NOMO-1 treated with DMSO at 0.1 percent for 48 hours (cell line): ENCODE results near the gene BUD23.
"Not testable (repeated sequence)": the region's sequence is repeated elsewhere in the genome, so short reads cannot be mapped to it uniquely, and the experiment has no call there.

Source experiments
- DNase-seq: peaks from one replicate; lab custom pipeline; 2025; ENCODE audit not compliant: unreplicated experiment; lab: John Stamatoyannopoulos, UW

BUD23 gene, protein sequence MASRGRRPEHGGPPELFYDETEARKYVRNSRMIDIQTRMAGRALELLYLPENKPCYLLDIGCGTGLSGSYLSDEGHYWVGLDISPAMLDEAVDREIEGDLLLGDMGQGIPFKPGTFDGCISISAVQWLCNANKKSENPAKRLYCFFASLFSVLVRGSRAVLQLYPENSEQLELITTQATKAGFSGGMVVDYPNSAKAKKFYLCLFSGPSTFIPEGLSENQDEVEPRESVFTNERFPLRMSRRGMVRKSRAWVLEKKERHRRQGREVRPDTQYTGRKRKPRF

GRCh38 chr7:73683056-73683787 lies at the start of gene BUD23, which contains the start of gene DNAJC30:
Gene BUD23 (plus strand): TSS chr7:73683597. CDS start chr7:73683626, 29 bp downstream.
Gene DNAJC30 (minus strand): TSS chr7:73683453. CDS start chr7:73683423, 30 bp downstream.
- DNase-seq = peak; percentile 100

- DNase-seq = no peak
These were observed 49.6 kb upstream of the BUD23 start for GRCh38 chr7:73633844-73634243.

- no peak for DNase-seq
These were observed 47.8 kb upstream of the BUD23 start for GRCh38 chr7:73635428-73636200.

DNA sequence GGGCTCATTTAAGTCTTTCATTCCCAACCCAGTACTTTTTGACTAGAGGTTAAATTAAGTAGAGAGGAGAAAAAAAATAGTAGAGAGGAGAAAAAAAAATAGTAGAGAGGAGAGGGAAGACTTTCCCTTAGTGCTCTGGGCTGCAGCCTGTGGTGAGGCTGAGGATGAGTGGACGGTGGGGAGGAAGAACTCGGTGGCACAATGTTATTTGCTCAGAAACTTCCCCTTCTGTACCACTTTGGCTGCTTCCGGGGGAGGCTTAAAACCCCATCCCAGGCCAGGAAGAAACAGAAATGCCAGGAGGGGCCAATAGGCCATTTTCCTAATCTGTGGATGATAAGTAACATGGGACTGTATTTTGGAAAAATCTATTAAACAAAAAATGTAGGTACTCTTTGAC lies 44.5 kb upstream of the BUD23 start:
- no peak for DNase-seq

DNA sequence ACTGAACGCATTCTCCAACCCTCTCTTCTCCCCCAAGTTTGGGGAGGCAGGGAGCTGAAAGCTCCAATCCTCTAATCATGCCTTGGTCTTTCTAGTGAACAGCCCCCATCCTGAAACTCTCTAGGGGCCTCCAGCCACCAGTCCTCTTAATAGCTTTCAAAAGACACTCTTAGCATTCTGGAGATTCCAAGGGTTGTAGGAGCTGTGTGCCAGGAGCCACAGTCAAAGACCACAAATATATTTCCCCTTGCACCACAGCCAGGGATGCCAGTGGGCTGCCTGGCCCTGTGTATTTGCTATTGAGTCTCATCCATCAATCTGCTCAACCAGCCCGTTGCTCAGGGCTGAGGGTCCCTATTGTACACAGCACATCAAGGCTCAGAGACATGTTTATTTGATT lies 40.6 kb upstream of the BUD23 start:
- DNase-seq = no peak

- no peak for DNase-seq
These were observed 38.6 kb upstream of the BUD23 start for GRCh38 chr7:73644688-73645286.

- DNase-seq = peak; percentile 81
These were observed 37.7 kb upstream of the BUD23 start for GRCh38 chr7:73645643-73646174.

DNA sequence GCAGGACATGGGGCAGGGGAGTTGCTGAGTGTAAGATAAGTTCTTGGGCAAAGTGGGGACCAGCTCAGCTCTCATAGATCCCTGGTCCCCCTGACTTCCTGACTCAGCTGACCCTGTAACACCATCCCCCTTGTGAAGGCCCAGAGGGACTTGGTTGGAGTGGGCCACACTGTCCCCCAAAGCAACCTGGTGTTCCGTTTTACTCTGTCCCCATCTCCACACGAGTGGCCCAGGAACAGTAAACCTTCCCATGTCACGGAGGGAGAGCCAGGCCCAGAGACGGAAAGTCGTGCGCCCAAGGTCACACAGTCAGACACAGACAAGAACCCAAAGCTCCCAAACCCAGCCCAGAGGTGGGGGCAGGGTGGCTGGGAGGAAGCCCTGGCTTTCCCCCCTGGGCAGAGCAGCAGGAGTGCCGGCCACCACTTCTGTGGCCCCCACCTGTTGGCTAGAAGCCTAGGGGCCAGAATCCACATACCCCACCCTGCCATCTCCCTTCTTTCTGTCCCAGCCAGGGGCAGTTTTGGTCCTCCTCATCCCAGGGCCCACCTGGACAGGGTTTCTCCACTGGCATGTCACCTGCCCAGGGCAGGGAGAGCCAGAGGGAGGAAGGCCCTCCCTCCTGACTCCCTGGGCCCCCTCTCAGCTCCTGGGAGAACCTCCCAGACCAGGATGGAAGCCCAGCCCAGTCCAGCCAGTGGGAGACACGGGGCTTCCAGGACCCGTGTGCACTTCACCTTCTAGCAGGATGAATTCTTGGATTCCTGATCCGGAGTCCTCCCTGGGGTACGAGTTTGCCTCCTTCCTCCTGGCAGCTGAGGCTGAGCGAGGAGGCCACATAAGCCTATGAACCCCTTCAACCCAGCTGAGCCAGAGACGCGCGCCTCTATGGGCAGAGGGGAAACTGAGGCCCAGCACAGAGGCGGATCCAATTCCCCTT lies 36.3 kb upstream of the BUD23 start:
- DNase-seq = no peak

DNA sequence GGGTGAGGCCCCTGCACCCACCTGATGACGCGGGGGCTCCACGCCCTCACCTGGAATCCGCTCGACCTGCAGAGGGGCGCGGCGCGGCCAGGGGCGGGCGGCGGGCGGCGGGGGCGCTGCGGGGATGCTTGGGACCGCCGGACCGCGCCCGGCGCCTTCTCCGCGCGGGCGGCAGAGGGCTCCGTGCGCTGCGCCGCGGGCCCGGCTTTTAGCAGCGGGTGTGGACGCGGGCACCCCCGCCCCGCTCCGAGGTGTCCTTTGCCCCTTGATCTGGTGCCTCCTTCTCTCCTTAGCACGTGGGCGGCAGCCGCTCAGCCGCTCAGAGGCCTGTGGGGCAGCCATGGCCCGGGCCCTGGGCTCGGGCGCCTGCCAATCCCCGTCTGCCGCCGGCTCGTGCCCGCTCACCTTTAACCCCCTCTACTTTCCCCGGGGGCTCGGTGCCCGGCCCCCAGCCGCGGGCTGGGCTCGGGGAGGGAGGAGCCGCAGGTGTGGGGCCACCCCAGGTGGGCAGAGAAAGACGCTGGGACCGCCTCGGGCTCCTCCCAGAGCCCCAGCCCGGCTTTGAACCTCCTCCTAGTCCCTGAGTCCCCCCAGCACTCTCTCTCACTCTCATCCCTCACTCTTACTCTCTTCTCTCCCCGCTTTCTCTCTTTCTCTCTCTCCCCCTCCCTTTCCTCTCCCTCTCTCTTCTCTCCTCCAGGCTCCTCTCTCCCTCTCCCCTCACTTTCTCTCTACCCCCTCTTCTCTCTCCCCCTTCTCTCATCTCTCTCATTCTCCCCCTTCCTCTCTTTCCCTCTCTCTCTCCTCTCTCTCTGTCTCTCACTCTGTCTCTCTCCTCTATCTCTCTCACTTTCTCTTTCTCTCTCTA lies 35.4 kb upstream of the BUD23 start:
- peak; percentile 46 for DNase-seq

- DNase-seq = no peak
These were observed 34.6 kb upstream of the BUD23 start for GRCh38 chr7:73648593-73649332.

DNA sequence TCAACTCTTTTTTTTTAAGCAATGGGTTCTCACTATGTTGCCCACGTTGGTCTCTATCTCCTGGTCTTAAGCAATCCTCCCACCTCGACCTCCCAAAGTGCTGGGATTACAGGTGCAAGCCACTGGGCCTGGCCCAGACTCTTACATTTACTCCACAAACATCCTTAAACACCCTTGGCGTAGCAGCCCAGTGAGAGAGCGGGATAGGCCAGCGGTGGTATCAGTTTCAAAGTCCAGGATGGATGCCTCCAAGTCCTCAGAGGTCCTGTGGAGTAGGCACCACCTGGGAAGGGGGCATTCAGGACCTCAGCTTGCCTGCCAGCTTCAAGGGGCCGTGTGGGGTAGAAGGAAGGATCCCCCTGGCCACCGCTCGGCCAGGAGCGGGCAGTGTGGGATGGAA lies 33.8 kb upstream of the BUD23 start:
- no peak for DNase-seq

- no peak for DNase-seq
These were observed 32.9 kb upstream of the BUD23 start for GRCh38 chr7:73650524-73650923.

- no peak for DNase-seq
These were observed 30.9 kb upstream of the BUD23 start for GRCh38 chr7:73652541-73652949.

GRCh38 chr7:73655309-73655708 lies 28.1 kb upstream of the BUD23 start:
- not testable (repeated sequence) for DNase-seq

DNA sequence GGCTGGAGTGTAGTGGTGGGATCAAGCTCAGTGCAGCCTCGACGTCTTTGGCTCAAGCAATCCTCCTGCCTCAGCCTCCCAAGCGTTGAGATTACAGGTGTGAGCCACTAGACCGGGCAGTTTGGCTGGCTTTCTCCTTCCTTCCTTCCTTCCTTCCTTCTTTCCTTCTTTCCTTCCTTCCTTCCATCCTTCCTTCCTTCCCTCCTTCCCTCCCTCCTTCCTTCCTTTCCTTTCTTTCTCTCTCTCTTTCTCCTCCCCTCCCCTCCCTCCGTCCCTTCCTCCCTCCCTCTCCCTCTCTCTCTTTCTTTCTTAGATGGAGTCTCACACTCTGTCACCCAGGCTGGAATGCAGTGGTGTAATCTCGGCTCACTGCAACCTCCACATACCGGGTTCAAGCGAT lies 23.4 kb upstream of the BUD23 start:
- DNase-seq = no peak

DNA sequence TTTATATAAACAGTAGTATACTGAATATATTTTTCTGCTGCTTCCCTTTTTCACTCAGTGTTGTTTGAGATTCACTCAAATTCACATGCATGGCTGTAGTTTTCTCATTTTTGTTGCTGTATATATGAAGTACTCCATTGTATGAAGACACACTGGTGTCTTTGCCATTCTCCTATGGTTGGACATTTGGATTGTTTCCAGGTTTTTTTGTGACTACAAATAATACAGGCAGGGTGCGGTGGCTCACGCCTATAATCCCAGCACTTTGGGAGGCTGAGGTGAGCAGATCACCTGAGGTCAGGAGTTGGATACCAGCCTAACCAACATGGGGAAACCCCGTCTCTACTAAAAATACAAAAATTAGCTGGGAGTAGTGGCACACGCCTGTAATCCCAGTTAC lies 22.8 kb upstream of the BUD23 start:
- not testable (repeated sequence) for DNase-seq

- DNase-seq = no peak
These were observed 20.4 kb upstream of the BUD23 start for GRCh38 chr7:73663033-73663432.

DNA sequence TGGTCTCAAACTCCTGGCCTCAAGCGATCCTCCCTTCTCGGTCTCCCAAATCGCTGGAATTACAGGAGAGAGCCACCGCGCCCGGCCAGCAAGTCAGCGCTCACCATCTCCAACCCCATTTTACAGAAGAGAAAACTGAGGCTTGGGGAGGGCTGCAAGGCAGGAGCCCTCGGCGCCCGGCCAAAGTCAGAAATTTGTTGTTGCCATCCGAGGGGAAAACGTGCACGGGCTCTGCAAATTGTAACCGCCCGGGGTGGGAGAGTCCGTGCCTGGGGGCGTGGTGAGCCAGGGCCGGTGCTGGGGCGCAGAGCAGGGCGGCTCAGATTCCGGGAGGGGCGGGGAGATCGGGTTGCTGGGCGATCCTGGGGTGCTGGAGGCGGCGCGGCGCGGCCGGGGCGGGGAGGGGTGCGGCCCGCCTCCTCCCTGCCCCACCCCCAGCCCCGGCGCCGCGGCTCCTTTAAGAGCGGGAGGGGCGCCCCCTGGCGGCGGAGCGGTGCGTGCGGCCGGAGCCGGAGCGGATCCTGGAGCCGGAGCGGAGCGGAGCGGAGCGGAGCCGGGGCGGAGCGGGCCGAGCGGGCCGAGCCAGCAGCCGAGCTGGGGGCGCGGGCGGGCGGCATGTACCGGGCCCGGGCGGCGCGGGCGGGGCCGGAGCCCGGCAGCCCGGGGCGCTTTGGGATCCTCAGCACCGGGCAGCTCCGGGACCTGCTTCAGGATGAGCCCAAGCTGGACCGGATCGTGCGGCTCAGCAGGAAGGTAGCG lies 15.9 kb upstream of the BUD23 start, which contains the start of gene VPS37D:
TSS of gene VPS37D (plus strand) at position 488 of the 759 bp plus-strand sequence. CDS start at position 616, 128 bp downstream.
- peak; percentile 98 for DNase-seq
